Measurements from ENCODE around the gene PNMT. TPM values are rescaled to one million over a fixed set of nuclear protein-coding genes. Genes with fewer than 3 reads are reported as not detected.

The PNMT gene
- total RNA-seq, 6 experiments from 2014 or later = 0.37 TPM; not detected in 4

- Histone ChIP-seq H3K4me3 (no peak overlapping the region), H3K9me3 (no peaks in the 10 kb centered on the region), H3K36me3 (no peaks in the 10 kb centered on the region), H3K4me1 (no peaks in the 10 kb centered on the region), H3K27me3 (no peaks in the 10 kb centered on the region), H3K27ac (no peak overlapping the region)
- DNase-seq = peak in 1 of 3 donors; percentile 59
- 78% methylated on average over 2 of the region's 7 CpGs for WGBS (ENCODE audit: insufficient coverage, low coverage, low lambda C conversion rate, missing lambda C conversion rate)
- ATAC-seq = peak; percentile 7 to 32 (median 18)
- TF ChIP-seq POLR2A (IDR thresholded peaks at IDR 0.05) = no peak
- no peak for TF ChIP-seq CTCF (IDR thresholded peaks at IDR 0.05)
- intact Hi-C loops (cut with DNase I) = loop anchor here in 1 of 2 donors (10.0 kb wide), 1 partner anchor 52 kb away; the partner anchor contains the start of gene PPP1R1B
These were observed 8.1 kb downstream of the PNMT start for GRCh38 chr17:39676198-39676819.

GRCh38 chr17:39677072-39677471 is 8.8 kb downstream of the PNMT start:
- Histone ChIP-seq H3K4me3 (no peak overlapping the region), H3K27ac (no peak overlapping the region), H3K36me3 (no peaks in the 10 kb centered on the region), H3K4me1 (no peaks in the 10 kb centered on the region), H3K27me3 (no peaks in the 10 kb centered on the region), H3K9me3 (no peaks in the 10 kb centered on the region)
- 75% methylated on average over 5 of the region's 8 CpGs for WGBS (ENCODE audit: insufficient coverage, low coverage, low lambda C conversion rate, missing lambda C conversion rate)
- ATAC-seq = no peak
- no peak for TF ChIP-seq POLR2A (IDR thresholded peaks at IDR 0.05)
- TF ChIP-seq CTCF (IDR thresholded peaks at IDR 0.05) = no peak
- peak in 1 of 3 donors; percentile 24 for DNase-seq
- intact Hi-C loops (cut with DNase I) = loop anchor here in 1 of 2 donors (10.0 kb wide), 1 partner anchor 52 kb away; the partner anchor contains the start of gene PPP1R1B

- WGBS (ENCODE audit: insufficient coverage, low coverage, low lambda C conversion rate, missing lambda C conversion rate) = 58% methylated on average over 7 of the region's 13 CpGs
- Histone ChIP-seq H3K4me1 (no peaks in the 10 kb centered on the region), H3K4me3 (no peak overlapping the region), H3K27ac (no peak overlapping the region), H3K9me3 (no peaks in the 10 kb centered on the region), H3K36me3 (no peaks in the 10 kb centered on the region), H3K27me3 (no peaks in the 10 kb centered on the region)
- intact Hi-C loops (cut with DNase I) = loop anchor here in 1 of 2 donors (10.0 kb wide), 1 partner anchor 53 kb away; the partner anchor contains the start of gene PPP1R1B
- ATAC-seq = no peak
- DNase-seq = peak in 2 of 3 donors; percentile 15 to 29
- TF ChIP-seq CTCF (IDR thresholded peaks at IDR 0.05) (no peak), POLR2A (IDR thresholded peaks at IDR 0.05) (no peak)
These were observed 9.5 kb downstream of the PNMT start for GRCh38 chr17:39677542-39678339.

GRCh38 chr17:39678340-39679116 is 10.3 kb downstream of the PNMT start:
- no peaks in the 10 kb centered on the region for H3K4me1 ChIP-seq
- DNase-seq (peak in 2 of 3 donors; percentile 16 to 24), ATAC-seq (no peak)
- no peaks in the 10 kb centered on the region for H3K27me3 ChIP-seq
- 81% methylated on average over 8 of the region's 13 CpGs for WGBS (ENCODE audit: insufficient coverage, low coverage, low lambda C conversion rate, missing lambda C conversion rate)
- intact Hi-C loops (cut with DNase I) = loop anchor here in 1 of 2 donors (10.0 kb wide), 1 partner anchor 54 kb away; the partner anchor contains the start of gene PPP1R1B
- no peak overlapping the region for H3K27ac ChIP-seq
- H3K36me3 ChIP-seq = no peaks in the 10 kb centered on the region
- H3K4me3 ChIP-seq = no peak overlapping the region
- TF ChIP-seq POLR2A (IDR thresholded peaks at IDR 0.05) (no peak), CTCF (IDR thresholded peaks at IDR 0.05) (no peak)
- H3K9me3 ChIP-seq = no peaks in the 10 kb centered on the region

Measured in right lobe of liver (tissue), 6 donors.